A204.1 (cell line): ENCODE results near the gene NANOGP8.
"Not testable (repeated sequence)": the region's sequence is repeated elsewhere in the genome, so short reads cannot be mapped to it uniquely, and the experiment has no call there.

Experiments
- FAIRE-seq: peaks from 2 replicates; lab custom pipeline; 2012; peaks lifted over from hg19 to GRCh38; lab: Jason Lieb, UNC

NANOGP8 gene, protein sequence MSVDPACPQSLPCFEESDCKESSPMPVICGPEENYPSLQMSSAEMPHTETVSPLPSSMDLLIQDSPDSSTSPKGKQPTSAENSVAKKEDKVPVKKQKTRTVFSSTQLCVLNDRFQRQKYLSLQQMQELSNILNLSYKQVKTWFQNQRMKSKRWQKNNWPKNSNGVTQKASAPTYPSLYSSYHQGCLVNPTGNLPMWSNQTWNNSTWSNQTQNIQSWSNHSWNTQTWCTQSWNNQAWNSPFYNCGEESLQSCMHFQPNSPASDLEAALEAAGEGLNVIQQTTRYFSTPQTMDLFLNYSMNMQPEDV

DNA sequence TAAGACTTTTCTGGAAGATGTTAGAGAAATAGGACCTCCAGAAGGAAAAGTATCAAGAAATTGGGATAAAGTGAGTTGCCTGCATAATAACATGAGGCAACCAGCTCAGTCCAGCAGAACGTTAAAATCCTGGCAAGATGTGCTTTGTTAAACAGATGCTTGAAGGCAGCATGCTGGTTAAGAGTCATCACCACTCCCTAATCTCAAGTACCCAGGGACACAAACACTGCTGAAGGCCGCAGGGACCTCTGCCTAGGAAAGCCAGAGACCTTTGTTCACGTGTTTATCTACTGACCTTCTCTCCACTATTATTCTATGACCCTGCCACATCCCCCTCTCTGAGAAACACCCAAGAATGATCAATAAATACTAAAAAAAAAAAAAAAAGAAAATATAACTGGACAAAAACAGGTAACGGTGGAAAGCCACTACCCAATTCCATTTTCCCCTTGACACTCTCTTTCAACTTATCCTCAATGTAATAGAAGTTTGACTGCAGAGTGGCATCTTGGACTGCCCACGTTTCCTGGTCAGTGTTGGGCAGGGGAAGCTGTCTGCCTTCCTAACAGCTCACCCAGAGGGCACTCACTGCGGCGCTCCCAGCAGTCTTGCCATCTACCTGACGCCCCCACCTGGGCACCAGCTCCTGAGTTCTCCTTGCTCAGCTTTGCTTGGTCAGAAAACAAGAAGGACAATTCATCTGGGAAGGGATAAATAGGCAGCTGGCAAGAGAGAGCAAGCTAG lies at the start of gene NANOGP8:
Gene NANOGP8, minus strand, starts transcription at position 120 of the 744 bp plus-strand sequence. CDS start 185 bp downstream, outside the sequence.
- FAIRE-seq: not testable (repeated sequence)

DNA sequence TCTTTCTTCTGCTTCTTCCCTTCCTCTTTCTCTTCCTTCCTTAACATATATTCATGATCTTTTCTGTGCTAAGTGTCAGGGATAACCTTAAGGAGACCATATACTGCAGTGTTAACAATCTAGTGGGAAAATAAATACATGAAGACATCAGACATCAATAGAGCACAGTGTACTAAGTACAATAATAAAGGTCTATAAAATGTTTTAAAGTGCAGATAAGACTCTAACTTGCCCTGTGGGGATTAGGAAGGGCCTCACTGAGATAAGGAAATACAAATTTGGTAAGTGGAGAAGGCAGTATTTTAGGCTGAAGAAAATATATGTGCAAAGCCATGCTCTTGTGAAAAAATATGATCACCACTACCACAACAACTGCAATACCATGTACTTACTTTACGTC lies 49.2 kb upstream of the NANOGP8 start:
- FAIRE-seq: no peak

DNA sequence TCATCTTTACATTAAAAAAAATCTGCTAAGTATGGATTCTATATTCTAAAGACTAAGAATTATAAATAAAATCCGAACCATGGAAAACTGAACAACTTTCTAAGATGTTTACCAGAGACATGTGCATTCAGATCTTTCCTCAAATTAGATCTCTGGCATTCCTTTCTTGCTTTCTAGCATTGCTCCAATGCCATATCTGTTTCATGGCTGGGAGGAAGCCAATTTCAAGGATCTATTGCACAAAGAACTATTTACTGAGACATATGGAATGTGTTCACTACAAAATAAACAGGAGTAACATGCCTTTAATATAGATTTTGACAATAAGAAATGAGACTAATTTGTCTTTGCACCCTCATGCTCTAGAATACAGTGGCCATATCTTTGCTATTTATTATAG lies 45.1 kb upstream of the NANOGP8 start:
- FAIRE-seq: no peak

DNA sequence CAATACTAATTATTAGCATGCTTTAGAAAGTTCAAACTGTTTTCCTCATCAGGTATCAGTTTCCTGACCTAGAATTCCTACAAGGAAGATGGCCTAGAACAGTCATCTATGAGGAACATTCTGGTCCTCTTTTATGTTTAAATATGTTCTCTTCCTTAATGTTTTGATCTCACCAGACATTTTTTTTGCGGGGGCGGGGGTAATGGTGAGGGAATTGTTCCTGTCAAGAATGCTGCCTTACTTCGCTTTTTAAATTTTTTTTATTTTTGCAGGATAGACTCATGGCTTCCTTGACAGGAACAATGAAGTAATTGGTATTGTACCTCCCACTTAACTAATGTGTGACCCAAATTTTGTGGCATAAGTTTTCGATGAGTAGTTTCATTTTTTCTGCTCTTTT lies 44.3 kb upstream of the NANOGP8 start:
- FAIRE-seq: no peak

DNA sequence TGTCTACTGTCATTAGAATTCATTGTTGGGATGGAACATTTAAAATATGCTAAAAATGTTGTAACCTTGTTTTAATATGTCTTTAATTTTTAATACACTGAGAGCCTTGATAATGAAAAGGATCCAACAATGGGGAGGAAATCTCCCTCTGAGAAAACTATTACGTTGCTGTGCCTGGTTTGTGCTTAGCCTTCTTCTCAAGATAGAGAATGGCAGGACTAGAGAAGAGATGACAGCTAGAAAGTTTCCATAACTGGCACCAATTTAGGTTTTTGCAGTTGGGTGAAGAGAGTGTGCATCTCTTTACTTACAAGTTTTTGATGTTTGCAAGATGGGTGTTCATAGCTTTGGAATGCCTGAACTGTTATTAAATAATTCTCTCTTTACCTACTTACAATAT lies 42.6 kb upstream of the NANOGP8 start:
- FAIRE-seq: no peak

DNA sequence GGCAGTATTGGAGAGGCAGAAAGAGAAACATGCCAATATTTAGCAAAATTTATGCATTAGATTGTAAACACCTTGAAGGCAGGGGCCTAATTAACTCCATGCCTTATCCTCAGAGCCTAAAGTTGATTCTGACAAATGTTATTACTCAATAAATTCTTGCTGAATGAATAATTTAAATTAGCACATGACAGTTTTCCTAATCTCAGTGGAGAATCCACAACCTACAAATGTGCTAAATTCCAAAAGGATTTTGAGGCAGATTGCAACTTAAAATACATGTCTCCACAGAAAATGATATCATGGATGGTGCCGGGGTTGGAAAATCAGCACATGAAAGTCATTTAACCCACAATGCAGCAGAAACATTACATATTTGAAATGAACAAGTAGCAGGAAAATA lies 41.1 kb upstream of the NANOGP8 start:
- no peak for FAIRE-seq

DNA sequence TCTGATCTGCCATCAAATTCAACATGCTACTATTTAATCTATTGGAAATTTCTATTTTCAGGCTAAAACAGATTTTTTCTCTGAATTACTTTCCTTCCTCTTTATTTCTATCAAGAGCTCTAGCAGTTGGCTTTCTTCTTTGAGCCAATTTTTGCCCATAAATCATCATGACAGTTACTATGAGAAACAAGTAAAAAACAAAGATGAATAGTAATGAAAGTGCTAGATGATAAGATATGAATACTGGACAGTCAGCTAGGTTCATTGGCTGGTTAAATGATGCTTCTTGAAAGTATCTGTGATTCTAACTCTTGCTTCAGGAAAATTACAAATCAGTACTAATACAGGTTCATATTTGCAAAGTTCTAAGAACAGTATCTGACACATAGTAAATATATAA lies 38.6 kb upstream of the NANOGP8 start:
- FAIRE-seq: no peak

DNA sequence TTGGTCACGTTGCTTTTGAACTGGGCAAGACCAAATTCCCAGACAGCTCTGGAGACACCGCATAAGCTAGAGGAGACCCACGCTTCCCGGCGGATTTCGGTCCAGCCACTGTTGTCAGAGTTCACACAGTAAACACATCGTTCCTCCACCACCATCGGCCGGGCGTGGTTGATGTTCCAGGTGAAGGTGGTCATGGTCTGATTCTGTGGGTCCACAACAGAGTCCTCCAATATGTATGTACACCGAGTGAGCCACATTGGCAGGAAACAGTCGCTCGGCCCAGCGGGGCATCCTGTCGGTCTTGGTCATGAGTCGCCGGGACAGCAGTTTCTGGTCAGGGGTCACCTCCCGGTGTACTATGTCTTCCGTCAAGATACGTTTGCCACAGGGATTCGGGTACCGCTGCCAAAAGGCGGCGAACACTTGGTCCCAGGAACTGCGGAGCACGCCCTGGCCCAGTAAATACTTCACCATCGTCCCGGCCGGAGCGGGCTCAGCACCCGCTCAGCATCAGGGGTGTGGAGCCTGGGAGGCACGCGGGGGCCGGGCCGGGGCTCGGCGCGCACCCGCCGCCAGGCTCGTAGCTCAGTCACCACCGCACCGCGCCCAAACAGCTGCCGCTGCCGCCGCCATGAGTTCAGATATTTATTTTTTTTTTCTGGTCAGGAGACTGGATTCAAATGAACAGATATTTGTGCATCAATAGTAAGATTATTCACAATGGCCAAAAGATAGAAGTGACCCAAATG lies 36.7 kb upstream of the NANOGP8 start:
- FAIRE-seq: no peak

DNA sequence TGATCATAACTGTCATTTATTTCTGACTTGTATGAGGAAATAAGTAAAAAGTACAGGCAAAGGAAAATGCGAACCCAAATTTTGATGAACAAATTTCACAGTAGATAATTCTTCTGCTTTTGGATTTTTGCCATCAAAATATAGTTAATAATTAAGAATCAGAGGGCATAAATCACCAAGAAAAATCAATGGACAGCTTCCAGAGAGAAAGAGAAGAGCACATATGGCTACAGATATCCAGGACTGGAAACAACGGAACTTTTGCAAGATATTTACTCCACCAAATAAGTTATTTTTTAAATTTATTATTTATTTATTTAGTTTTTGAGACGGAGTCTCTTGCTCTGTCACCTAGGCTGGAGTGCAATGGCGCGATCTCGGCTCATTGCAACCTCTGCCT lies 35.1 kb upstream of the NANOGP8 start:
- no peak for FAIRE-seq

DNA sequence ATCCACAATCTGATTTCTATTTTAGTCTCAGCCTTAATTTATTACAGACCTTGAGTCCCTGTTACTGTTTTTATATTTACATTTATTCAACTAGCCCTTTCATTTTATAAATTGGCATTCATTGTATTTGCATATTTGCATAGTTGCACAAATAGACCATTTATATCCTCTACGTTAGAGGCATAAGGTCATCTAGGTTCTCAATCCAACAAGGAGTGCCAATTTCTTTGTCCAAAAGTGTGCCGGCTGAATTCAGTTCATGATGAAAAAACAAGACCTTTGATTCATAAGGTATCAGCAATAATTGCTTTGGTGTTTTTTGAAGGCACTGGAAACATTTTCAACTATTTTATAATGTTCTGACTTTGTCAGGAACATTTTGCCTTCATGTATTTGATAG lies 33.9 kb upstream of the NANOGP8 start:
- FAIRE-seq: no peak

DNA sequence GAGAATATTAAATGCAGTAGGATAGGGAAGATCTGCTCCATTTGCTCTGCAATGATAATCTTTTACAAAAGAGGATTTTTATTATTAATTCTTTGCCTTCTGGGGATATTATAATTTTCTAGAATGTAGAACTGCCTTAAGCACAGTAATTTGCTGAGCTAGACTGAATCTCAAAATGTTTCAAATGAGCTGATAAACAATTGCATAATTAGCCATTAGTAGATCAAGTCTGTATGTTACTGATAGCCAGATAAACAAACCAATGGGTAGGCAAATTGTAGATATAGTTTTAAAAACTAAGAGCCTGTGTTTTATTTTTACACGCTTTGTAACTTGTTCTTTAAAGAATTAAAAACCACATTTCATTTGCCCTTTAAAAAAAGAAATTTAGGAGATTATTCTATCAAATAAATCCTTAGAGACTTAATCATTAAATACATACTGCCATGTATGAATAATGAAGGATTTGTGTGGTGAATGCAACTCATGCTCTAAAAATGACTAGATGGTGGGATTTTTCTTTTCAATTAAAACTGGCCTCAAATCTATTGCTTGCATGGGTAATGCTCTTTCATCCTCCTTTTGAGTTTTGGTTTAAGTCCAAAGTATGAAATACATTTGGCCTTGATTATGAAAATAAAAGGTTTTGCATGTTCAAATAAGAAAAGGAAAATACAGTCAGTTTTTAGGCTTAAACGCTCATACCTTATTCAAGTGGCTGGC lies 32.6 kb upstream of the NANOGP8 start:
- FAIRE-seq: no peak

DNA sequence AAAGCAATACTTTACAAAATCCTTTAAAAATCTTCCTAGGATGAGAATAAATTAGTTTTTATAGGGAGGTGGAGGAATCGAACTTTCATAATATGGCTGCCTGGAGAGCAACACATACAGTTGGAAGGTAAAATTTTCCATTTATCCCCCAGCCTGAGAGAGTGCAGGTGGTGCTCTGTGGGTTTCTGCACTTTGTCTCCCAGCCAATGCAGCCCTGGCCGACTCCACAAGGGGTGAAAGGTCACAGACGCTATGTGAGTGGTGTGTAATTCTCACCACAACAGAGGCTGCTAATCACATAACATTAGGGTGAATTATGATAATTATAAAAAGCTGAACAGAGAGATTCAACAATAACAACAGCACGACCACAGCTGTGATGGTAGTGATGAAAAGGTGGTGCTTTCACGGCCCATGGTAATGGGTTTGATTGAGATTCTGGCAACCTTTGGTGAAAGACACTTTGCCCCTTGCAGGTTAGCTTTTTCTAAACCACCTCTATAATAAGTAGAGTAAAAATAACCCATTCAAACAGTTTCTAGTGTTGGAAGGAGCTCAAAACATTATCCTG lies 30.1 kb upstream of the NANOGP8 start:
- no peak for FAIRE-seq

DNA sequence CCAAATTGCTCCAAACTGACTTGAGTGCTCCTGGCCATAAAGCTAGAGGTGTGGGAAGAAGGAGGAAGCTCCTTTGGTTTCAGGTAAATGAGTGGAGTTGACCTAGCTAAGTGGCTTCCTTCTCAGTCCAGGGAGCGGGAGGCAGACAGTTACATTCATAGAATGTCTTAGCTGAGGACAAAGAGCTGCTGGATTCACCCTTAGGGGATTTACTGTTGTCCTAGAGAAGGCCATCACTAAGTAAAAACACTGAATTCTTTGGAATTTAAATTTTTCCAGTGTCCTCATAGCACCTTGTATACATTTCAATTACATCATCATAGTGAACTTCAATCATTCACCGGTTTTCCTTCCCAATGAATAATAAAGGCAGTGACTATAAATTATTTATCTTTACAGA lies 27.3 kb upstream of the NANOGP8 start:
- FAIRE-seq: no peak

DNA sequence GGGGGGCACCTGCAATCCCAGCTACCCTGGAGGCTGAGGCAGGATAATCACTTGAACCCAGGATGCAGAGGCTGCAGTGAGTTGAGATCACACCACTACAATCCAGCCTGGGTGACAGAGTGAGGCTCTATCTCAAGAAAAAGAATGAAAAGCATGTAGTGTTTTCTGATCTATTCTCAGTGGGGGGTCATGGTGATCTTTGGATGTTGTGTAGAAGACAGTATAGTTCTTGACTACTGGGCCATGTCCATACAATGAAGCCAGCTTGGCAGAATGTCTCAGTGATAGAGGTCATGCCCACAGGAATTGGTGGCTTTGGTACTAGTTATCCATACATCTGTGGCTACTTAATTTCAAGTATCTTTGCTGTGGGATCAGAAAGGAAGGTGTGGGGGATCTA lies 26.8 kb upstream of the NANOGP8 start:
- no peak for FAIRE-seq

DNA sequence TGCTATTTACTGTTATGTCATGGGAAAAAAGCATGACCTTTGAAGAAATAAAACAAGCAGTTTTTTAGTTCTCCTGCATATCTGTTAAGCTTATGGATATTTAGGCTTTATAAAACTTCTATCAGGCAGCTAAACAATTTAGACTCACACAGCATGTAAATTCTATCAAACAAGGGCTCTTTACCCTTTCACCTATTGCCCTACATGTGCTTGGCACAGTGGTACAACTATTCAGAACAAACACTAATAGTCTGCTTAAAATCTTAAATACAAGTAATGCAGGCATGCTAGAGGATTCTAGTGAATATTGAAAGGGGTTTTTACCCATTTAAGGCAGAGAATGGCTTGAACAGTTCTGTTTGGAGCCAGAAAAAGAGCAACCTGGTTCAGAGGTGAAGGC lies 23.4 kb upstream of the NANOGP8 start:
- FAIRE-seq: no peak

DNA sequence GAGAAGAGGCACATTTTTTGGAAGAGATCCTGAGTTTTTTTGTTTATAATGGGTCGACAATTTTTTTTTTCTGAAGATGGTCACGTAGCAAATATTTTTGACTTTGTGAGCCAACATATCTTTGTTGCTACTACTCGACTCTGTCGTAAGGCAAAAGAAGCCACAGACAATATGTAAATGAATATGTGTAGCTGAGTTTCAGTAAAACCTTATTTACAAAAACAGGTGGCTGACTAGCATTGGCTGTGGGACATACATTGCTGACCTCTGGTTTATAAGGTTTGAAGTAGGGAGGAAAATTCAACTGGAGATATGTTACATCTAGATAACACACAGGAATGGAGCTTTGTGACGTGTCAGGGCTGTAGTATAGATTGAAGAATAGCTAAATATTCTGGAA lies 22.5 kb upstream of the NANOGP8 start:
- FAIRE-seq: no peak

DNA sequence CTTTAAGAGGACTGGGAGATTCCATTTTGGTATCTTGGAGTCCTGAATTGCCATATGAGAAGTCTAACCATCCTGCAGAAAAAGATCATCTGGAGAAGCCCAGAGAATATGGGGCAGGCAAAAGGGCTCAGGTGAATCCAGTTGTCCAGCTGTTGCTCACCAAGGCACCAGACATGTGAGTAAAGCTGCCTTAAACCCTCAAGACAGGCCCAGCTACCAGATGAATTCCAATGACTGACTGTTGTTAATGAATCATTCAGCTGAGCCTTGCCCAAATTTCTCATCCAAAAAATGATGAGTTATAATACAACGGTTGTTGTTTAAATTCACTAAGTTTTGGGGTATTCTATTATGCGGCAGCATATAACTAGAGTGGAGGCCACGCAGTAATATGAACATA lies 22.0 kb upstream of the NANOGP8 start:
- no peak for FAIRE-seq

DNA sequence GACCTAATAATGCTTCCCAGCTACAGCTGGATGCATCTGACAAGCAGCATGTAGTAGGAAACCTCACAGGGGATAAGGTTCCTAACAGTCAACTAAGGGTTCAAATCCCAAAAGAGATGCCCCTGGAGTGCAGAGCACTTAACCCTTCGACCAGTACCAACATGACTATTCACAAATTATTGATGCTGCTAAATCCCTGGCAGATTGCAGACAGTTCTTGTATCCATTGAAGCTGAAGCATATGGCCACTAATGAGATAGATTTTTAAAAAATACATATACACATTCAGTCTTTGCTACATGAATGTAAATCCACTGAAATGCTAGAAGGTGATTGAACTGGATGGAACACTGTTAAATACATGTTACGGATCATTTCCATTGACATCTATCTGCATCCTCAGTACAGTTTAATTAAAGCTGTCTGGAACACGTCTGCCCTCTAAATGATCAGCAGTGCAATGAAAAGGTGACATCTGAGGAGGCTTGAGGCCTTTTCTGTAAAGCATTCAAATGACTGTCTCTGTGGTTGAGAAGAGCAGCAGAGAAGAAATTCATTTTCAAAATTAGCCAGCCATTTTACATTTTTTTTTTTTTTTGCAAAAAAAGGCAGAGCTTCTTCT lies 19.5 kb upstream of the NANOGP8 start:
- FAIRE-seq: no peak

DNA sequence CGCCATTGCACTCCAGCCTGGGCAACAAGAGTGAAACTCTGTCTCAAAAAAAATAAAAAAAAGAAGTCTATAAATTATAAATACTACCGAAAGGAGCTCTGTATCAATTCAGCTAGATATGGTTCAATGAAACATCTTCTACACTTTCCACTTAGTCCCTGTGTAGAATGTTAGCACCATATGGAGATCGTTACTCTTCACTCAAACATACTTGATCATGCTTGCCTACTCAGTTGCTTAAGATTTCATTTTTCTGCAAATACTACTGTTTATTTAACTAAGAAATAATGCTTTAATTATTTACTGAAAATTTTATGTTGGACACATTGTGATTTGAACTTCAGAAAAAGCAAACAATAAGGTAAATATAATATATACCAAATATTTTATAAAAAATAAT lies 17.1 kb upstream of the NANOGP8 start:
- FAIRE-seq: no peak

DNA sequence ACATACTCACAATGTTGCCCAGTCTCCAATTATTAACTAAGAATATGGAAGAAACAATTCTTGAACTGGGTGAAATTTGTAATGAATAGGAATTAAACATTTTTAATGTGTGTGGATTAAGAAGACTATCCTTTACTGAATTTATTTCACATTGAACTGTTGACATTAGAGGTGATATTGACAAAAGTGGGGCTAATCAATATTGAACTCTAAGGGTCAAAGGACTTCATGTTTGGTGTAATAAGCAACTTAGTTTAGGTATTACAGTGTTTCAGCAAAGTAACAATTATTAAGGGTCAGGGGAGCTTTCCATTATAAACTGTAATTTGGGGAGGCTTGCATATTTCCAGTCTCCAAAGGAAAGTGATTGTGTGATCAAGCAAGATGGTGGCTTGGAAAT lies 16.2 kb upstream of the NANOGP8 start:
- FAIRE-seq: no peak

DNA sequence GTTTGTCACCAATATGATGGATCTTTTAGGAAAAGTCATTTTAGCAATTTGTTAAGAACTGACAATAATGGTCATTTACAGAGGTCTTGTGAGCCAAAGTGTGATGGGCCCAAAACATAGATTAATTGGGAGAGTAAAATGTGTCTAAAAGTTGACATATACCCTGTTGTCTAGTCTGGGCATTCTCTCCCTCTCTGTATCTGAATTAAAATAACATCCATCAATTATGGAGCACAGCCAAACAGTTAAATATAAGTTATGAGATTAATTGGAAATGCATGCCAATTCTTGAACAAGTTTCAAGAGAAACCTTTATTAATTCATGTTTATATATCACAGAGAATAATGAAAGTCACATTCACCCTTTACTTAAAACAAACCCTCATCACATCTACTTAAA lies 13.6 kb upstream of the NANOGP8 start:
- no peak for FAIRE-seq

DNA sequence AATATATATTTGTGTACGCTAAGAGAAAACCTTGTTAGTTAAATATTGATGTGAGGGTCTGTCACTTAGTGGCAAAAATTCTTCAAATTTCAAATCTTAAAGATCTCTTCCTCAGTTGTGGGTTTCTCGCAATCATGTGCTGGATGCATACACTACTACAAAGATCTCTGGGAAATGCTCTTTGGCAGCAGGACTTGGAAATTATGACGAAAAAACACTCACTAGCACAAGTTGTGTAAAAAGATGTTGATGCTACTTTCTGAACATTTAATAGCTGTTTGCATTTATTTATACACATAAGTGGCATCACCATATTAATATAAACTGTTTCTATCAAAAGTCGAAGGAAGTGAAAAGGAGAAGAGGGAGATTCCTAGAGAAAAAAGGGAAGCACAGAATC lies 10.8 kb upstream of the NANOGP8 start:
- FAIRE-seq: no peak
